ENCODE results near the gene TTC1.
"Not testable (repeated sequence)": the region's sequence is repeated elsewhere in the genome, so short reads cannot be mapped to it uniquely, and the experiment has no call there.

Gene TTC1

GRCh38 chr5:159965031-159965837 is 43.7 kb upstream of the TTC1 start:
- H3K27me3 ChIP-seq = no peaks in the 10 kb centered on the region
- DNase-seq = peak in 1 of 2 donors; percentile 38

GRCh38 chr5:159965838-159966128 is 43.2 kb upstream of the TTC1 start:
- H3K36me3 ChIP-seq, DNase-seq, H3K27me3 ChIP-seq, H3K9me3 ChIP-seq, H3K4me3 ChIP-seq, H3K27ac ChIP-seq: not testable (repeated sequence)
- H3K4me1 ChIP-seq = peaks cover 0 to 30% (median 9%) of the 10 kb centered on the region in 4 donors
- intact Hi-C loops (cut with DNase I; ENCODE audit: low total_unique reads) = loop anchor here (5.0 to 10.0 kb wide), 2 partner anchors 51 to 523 kb away; partner anchors contain the start of gene ADRA1B

More at GRCh38 chr5:159965031-159965837, 43.7 kb upstream of the TTC1 start:
- no peaks in the 10 kb centered on the region for H3K36me3 ChIP-seq
- no peaks in the 10 kb centered on the region for H3K9me3 ChIP-seq
- peaks cover 0 to 30% (median 9%) of the 10 kb centered on the region in 4 donors for H3K4me1 ChIP-seq
- no peak overlapping the region for H3K27ac ChIP-seq
- intact Hi-C loops (cut with DNase I; ENCODE audit: low total_unique reads) = loop anchor here (5.0 to 10.0 kb wide), 2 partner anchors 50 to 523 kb away; partner anchors contain the start of gene ADRA1B
- TF ChIP-seq, protein P1, sequence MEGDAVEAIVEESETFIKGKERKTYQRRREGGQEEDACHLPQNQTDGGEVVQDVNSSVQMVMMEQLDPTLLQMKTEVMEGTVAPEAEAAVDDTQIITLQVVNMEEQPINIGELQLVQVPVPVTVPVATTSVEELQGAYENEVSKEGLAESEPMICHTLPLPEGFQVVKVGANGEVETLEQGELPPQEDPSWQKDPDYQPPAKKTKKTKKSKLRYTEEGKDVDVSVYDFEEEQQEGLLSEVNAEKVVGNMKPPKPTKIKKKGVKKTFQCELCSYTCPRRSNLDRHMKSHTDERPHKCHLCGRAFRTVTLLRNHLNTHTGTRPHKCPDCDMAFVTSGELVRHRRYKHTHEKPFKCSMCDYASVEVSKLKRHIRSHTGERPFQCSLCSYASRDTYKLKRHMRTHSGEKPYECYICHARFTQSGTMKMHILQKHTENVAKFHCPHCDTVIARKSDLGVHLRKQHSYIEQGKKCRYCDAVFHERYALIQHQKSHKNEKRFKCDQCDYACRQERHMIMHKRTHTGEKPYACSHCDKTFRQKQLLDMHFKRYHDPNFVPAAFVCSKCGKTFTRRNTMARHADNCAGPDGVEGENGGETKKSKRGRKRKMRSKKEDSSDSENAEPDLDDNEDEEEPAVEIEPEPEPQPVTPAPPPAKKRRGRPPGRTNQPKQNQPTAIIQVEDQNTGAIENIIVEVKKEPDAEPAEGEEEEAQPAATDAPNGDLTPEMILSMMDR (IDR thresholded peaks at IDR 0.05) = peak; percentile 59 to 71
- H3K4me3 ChIP-seq = no peak overlapping the region

- Histone ChIP-seq H3K27me3 (peaks cover 0 to 8% of the 10 kb centered on the region in 2 donors), H3K4me1 (peaks cover 0 to 43% (median 15%) of the 10 kb centered on the region in 4 donors), H3K4me3 (no peak overlapping the region), H3K27ac (no peak overlapping the region), H3K36me3 (no peaks in the 10 kb centered on the region), H3K9me3 (no peaks in the 10 kb centered on the region)
- no peak for DNase-seq
- intact Hi-C loops (cut with DNase I; ENCODE audit: low total_unique reads) = loop anchor here (5.0 to 10.0 kb wide), 2 partner anchors 55 to 528 kb away; partner anchors contain the start of gene ADRA1B
- TF ChIP-seq, protein P1 (IDR thresholded peaks at IDR 0.05) = no peak
Observed at GRCh38 chr5:159969966-159970365, 39.0 kb upstream of the TTC1 start.

GRCh38 chr5:159971038-159971437 is 37.9 kb upstream of the TTC1 start:
- Histone ChIP-seq H3K4me1 (peaks cover 0 to 44% (median 13%) of the 10 kb centered on the region in 4 donors), H3K27me3 (peaks cover 0 to 8% of the 10 kb centered on the region in 2 donors), H3K27ac (no peak overlapping the region), H3K9me3 (no peaks in the 10 kb centered on the region), H3K36me3 (no peaks in the 10 kb centered on the region), H3K4me3 (no peak overlapping the region)
- no peak for DNase-seq
- intact Hi-C loops (cut with DNase I; ENCODE audit: low total_unique reads) = no loop called here
- TF ChIP-seq, protein P1 (IDR thresholded peaks at IDR 0.05) = no peak

DNA sequence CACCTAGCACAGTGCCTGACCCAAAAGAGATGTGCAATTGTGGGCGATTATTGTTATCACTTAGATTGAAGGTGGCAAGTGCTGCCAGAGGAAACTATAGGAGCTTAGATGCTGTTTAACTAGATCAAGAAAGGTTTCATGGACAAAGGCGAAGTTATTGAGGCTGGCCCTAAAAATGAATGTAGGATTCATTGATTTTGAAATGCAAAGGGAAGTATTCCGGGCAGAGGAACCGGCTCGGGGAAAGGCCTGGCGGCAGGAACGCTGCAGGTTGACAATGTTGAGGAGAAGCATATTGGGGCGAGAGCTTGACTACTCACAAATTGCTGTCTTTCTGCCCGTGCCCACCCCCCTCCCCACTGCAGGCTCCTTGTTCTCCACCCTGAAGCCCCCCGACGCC is 37.4 kb upstream of the TTC1 start:
- H3K27me3 ChIP-seq = peaks cover 0 to 8% of the 10 kb centered on the region in 2 donors
- H3K9me3 ChIP-seq = no peaks in the 10 kb centered on the region
- no peaks in the 10 kb centered on the region for H3K36me3 ChIP-seq
- no peak overlapping the region for H3K27ac ChIP-seq
- peak overlapping the region; percentile 47 to 57 for H3K4me3 ChIP-seq
- peaks cover 0 to 43% (median 13%) of the 10 kb centered on the region in 4 donors for H3K4me1 ChIP-seq
- DNase-seq = no peak
- TF ChIP-seq, protein P1 (IDR thresholded peaks at IDR 0.05) = no peak
- intact Hi-C loops (cut with DNase I; ENCODE audit: low total_unique reads) = no loop called here

GRCh38 chr5:159971931-159972461 is 36.9 kb upstream of the TTC1 start:
- peaks cover 0 to 39% (median 13%) of the 10 kb centered on the region in 4 donors for H3K4me1 ChIP-seq

More at GRCh38 chr5:159971931-159972461, 36.9 kb upstream of the TTC1 start:
- DNase-seq = no peak
- H3K27me3 ChIP-seq = peaks cover 0 to 8% of the 10 kb centered on the region in 2 donors
- H3K36me3 ChIP-seq = no peaks in the 10 kb centered on the region
- H3K27ac ChIP-seq = peak overlapping the region; percentile 40 to 43
- TF ChIP-seq, protein P1 (IDR thresholded peaks at IDR 0.05) = peak in 1 of 2 experiments; percentile 24
- intact Hi-C loops (cut with DNase I; ENCODE audit: low total_unique reads) = no loop called here
- no peaks in the 10 kb centered on the region for H3K9me3 ChIP-seq
- peak overlapping the region; percentile 47 to 57 for H3K4me3 ChIP-seq
